K562 (cell line): Measurements from ENCODE around the gene STK24. TPM values are rescaled to one million over a fixed set of nuclear protein-coding genes. Genes with fewer than 3 reads are reported as not detected.

Source experiments
- ATAC-seq: fragments of 200-7000 bp; cut with Tn5 transposase; 3 replicates; pipeline ENCODE4 v1.9.1; 2020; ENCODE audit warnings: moderate library complexity
- BruUV-seq: library from RNA; stranded (reverse); fragments of 400-500 nt; replicated peaks from 2 replicates; lab custom pipeline; 2021; lab: Mats Ljungman, UMichigan
- CTCF ChIA-PET: fragments of 300-600 bp; formaldehyde crosslinking; extraction: SDS; loops from one replicate; lab custom pipeline; 2021; ENCODE audit warnings: low intra/inter-chr PET ratio; lab: Yijun Ruan, JAX
- POLR2A ChIA-PET: fragments of 300-600, 350-650 bp; sonication (Branson Sonifier 250); formaldehyde crosslinking; extraction: SDS; loops from one replicate; lab custom pipeline; 2021; ENCODE audit warnings: antibody characterized with exemption, inconsistent platforms; lab: Yijun Ruan, JAX
- DNase-seq, 4 experiments: peaks; one replicate each; pipeline versions ENCODE4 v3.0.0 to v3.0.0-alpha.2; 2011 to 2018; ENCODE audit warnings: low spot score in 3 of 4, mixed read lengths in 3 of 4; ENCODE audit errors: extremely low read depth in 1 of 4
- FAIRE-seq: peaks from 2 replicates; lab custom pipeline; 2011; peaks lifted over from hg19 to GRCh38; lab: Jason Lieb, UNC
- H2AFZ ChIP-seq: 2 replicates; pipeline ENCODE4 v1.6.0; 2011; ENCODE audit warnings: low read depth, low read length, control low read depth, inconsistent platforms
- H3K27ac ChIP-seq: fragments of 200-600 bp; 3 replicates; pipeline ENCODE4 v1.8.0; 2011; ENCODE audit warnings: low read depth, mild to moderate bottlenecking, control low read depth, inconsistent platforms, low read length, moderate library complexity, mixed read lengths; ENCODE audit errors: extremely low read depth
- H3K27me3 ChIP-seq, 2 experiments: fragments of 300-600 bp in 1 of 2; 2 replicates in 1 of 2; 3 replicates in 1 of 2; pipeline versions ENCODE4 v1.6.0 to v1.8.0; 2011; ENCODE audit warnings: inconsistent platforms in 2 of 2, low read length in 2 of 2, mild to moderate bottlenecking in 1 of 2, mixed read lengths in 1 of 2, moderate library complexity in 1 of 2; ENCODE audit not compliant: control insufficient read depth in 2 of 2, insufficient read depth in 2 of 2
- H3K36me3 ChIP-seq: fragments of 300-600 bp; 3 replicates; pipeline ENCODE4 v1.8.0; 2011; ENCODE audit warnings: mild to moderate bottlenecking, low read length, inconsistent platforms; ENCODE audit not compliant: control insufficient read depth, insufficient read depth
- H3K4me1 ChIP-seq, 2 experiments: fragments of 200-600 bp in 1 of 2; replicated peaks in 1 of 2; 2 replicates in 1 of 2; 3 replicates in 1 of 2; pipeline versions ENCODE4 v1.5.1 to v1.8.0; 2011; ENCODE audit warnings: inconsistent platforms in 2 of 2, low read length in 2 of 2, mild to moderate bottlenecking in 1 of 2, mixed read lengths in 1 of 2, moderate library complexity in 1 of 2; ENCODE audit not compliant: control insufficient read depth in 2 of 2, insufficient read depth in 2 of 2
- H3K4me2 ChIP-seq: 2 replicates; pipeline ENCODE4 v1.6.1; 2011; ENCODE audit warnings: low read length, control low read depth, inconsistent platforms, mixed read lengths; ENCODE audit not compliant: insufficient read depth
- H3K4me3 ChIP-seq: fragments of 200-600 bp; sonication (generic), shearing (Covaris generic); 2 replicates; pipeline ENCODE4 v1.5.1; 2016; ENCODE audit warnings: control low read depth, inconsistent platforms
- H3K79me2 ChIP-seq: fragments of 200-600 bp; 3 replicates; pipeline ENCODE4 v1.8.0; 2011; ENCODE audit warnings: low read length, inconsistent platforms; ENCODE audit not compliant: control insufficient read depth, insufficient read depth
- H3K9ac ChIP-seq, 2 experiments: 2 replicates each; pipeline versions ENCODE4 v1.6.0 to v1.6.1; 2011; ENCODE audit warnings: low read depth in 2 of 2, low read length in 2 of 2, control low read depth in 1 of 2, inconsistent platforms in 1 of 2, mild to moderate bottlenecking in 1 of 2, mixed read lengths in 1 of 2; ENCODE audit not compliant: insufficient read depth in 1 of 2
- H3K9me1 ChIP-seq: one replicate; pipeline ENCODE4 v1.6.0; 2011; ENCODE audit warnings: inconsistent platforms, mild to moderate bottlenecking, low read length, moderate library complexity; ENCODE audit not compliant: control insufficient read depth, insufficient read depth
- H3K9me3 ChIP-seq: replicated peaks from 2 replicates; pipeline ENCODE4 v1.5.1; 2011; ENCODE audit warnings: low read depth, low read length, inconsistent platforms; ENCODE audit not compliant: control insufficient read depth, insufficient read depth
- H4K20me1 ChIP-seq: replicated peaks from 2 replicates; pipeline ENCODE4 v1.6.1; 2011; ENCODE audit warnings: low read length, inconsistent platforms, mixed read lengths; ENCODE audit not compliant: control insufficient read depth, insufficient read depth
- RBBP5 ChIP-seq: fragments of 200-600 bp; sonication (generic); IDR thresholded peaks from 2 replicates; pipeline ENCODE4 v1.6.1; 2012; ENCODE audit warnings: borderline replicate concordance, mild to moderate bottlenecking, low read length, control low read depth, inconsistent platforms; ENCODE audit not compliant: insufficient read depth, poor library complexity, severe bottlenecking
- TAF9B ChIP-seq: fragments of 450-650 bp; IDR thresholded peaks from 2 replicates; pipeline ENCODE4 v1.6.1; 2018; ENCODE audit warnings: mild to moderate bottlenecking; ENCODE audit not compliant: partially characterized antibody
- YBX1 ChIP-seq: fragments of 450-650 bp; IDR thresholded peaks from 2 replicates; pipeline ENCODE4 v1.7.1; 2016; ENCODE audit warnings: mild to moderate bottlenecking
- ZBTB17 ChIP-seq: fragments of 450-650 bp; formaldehyde crosslinking; IDR thresholded peaks from 2 replicates; pipeline ENCODE4 v1.4.0; 2020; ENCODE audit warnings: mild to moderate bottlenecking
- ZNF12 ChIP-seq: sonication (generic); formaldehyde crosslinking; IDR thresholded peaks from 2 replicates; pipeline ENCODE4 v1.4.0; 2020; ENCODE audit warnings: mild to moderate bottlenecking, missing genetic modification reagents
- ZNF311 ChIP-seq: fragments of 250-450 bp; sonication (Bioruptor Pico); IDR thresholded peaks from 2 replicates; pipeline ENCODE4 v1.4.0; 2020; ENCODE audit warnings: mild to moderate bottlenecking, moderate library complexity
- WGBS: fragments of 100-300 bp; shearing (Covaris generic); methylation state at CpG from one replicate; pipeline ENCODE4 v1.1.6; 2016; ENCODE audit warnings: low coverage, mixed read lengths; ENCODE audit not compliant: insufficient coverage; ENCODE audit errors: missing lambda C conversion rate; 5-methylcytosine and 5-hydroxymethylcytosine counted together
- in situ Hi-C: fragments of 300-500 bp; cut with MboI; formaldehyde crosslinking; loops from 4 replicates; pipeline ENCODE4 v1.15.0; 2018; ENCODE audit warnings: inconsistent platforms, mixed read lengths
- intact Hi-C: fragments of 100-400 bp; cut with micrococcal nuclease; formaldehyde crosslinking; loops from 2 replicates; pipeline ENCODE4 v1.14.2; 2022
- polyA plus RNA-seq, 8 experiments: library from polyadenylated mRNA; depleted of rRNA in 4 of 8; stranded (reverse) in 5 of 8; unstranded in 3 of 8; fragments of >200 nt; fragmentation: Nextera tagmentation in 2 of 8; fragmentation: Illumina TruSeq in 1 of 8; extraction: Ambion mirVana in 2 of 8; extraction: Trizol in 1 of 8; gene quantifications; 2 replicates each; pipeline versions ENCODE4 v1.2.1 to v1.2.3, GENCODE V29; 2011 to 2014; ENCODE audit warnings: inconsistent platforms in 1 of 8, missing spikeins in 1 of 8
- total RNA-seq, 7 experiments: library from RNA; depleted of rRNA in 6 of 7; stranded (reverse); fragments of >200 nt in 6 of 7; fragmentation: Illumina TruSeq in 2 of 7; extraction: Trizol in 2 of 7; gene quantifications; 2 replicates each; pipeline versions ENCODE4 v1.2.1 to v1.2.3, GENCODE V29; 2011 to 2021; ENCODE audit warnings: low replicate concordance in 1 of 7
- TF ChIP-seq, protein P1 (sequence below): fragments of 450-650 bp; IDR thresholded peaks from 2 replicates; pipeline ENCODE4 v1.7.1; 2018; ENCODE audit warnings: mild to moderate bottlenecking, low read depth; ENCODE audit not compliant: partially characterized antibody

STK24 gene
- total and polyA plus RNA-seq, 9 of the 15 experiments (the other 6 are each of a cell fraction or from before 2014, with no cell fraction given): 3.8 to 78.4 (median 28.2) TPM

DNA sequence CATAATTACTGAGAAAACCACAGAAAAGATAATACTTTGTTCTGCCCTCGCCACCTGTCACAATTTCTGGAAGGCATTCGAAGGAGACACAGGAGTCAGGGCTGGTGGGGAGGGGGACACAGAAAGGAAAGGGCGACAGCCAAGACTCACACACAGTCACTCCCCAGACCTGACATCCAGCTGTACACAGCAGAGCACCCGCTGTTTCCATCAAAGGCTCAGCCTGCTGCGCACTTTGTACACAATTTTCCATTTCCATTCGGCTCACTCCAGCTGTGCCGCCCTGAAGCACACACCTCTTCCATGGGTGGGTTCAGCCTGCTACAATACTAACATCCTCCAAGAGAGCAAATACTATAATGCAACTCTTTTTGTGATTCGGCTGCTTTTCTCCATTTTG, 38.0 kb downstream of the STK24 start:
- in situ Hi-C loops: no loop called here
- no peak for ATAC-seq

More for the DNA sequence above, 38.0 kb downstream of the STK24 start:
- DNase-seq: no peak
- no peak for FAIRE-seq
- Histone ChIP-seq H3K4me2 (no peak overlapping the region), H3K27me3 (no peaks in the 10 kb centered on the region), H3K4me1 (peaks cover 18 to 27% of the 10 kb centered on the region in 2 experiments), H3K9me3 (no peaks in the 10 kb centered on the region), H3K9ac (no peak overlapping the region; a peak in 1 of 4 replicates), H3K27ac (no peak overlapping the region), H3K9me1 (peaks cover 9% of the 10 kb centered on the region)
- no peak for TF ChIP-seq ZNF311 (CRISPR knock-in tag)
- TF ChIP-seq ZNF12 (CRISPR knock-in tag): no peak
- no peak for TF ChIP-seq ZBTB17
- TF ChIP-seq YBX1: no peak
- no peak for TF ChIP-seq TAF9B
- TF ChIP-seq, protein P1, sequence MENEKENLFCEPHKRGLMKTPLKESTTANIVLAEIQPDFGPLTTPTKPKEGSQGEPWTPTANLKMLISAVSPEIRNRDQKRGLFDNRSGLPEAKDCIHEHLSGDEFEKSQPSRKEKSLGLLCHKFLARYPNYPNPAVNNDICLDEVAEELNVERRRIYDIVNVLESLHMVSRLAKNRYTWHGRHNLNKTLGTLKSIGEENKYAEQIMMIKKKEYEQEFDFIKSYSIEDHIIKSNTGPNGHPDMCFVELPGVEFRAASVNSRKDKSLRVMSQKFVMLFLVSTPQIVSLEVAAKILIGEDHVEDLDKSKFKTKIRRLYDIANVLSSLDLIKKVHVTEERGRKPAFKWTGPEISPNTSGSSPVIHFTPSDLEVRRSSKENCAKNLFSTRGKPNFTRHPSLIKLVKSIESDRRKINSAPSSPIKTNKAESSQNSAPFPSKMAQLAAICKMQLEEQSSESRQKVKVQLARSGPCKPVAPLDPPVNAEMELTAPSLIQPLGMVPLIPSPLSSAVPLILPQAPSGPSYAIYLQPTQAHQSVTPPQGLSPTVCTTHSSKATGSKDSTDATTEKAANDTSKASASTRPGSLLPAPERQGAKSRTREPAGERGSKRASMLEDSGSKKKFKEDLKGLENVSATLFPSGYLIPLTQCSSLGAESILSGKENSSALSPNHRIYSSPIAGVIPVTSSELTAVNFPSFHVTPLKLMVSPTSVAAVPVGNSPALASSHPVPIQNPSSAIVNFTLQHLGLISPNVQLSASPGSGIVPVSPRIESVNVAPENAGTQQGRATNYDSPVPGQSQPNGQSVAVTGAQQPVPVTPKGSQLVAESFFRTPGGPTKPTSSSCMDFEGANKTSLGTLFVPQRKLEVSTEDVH: no peak
- TF ChIP-seq RBBP5: no peak
- TF ChIP-seq, all 486 proteins: peak for 0
- no TSS peak for BruUV-seq
- intact Hi-C loops: no loop called here
- Histone ChIP-seq H3K36me3 (peaks cover 8% of the 10 kb centered on the region; the same call in 1 of the 3 replicates), H4K20me1 (peaks cover 57% of the 10 kb centered on the region), H2AFZ (no peak overlapping the region), H3K79me2 (peaks cover 90% of the 10 kb centered on the region), H3K4me3 (no peak overlapping the region)
- ChIA-PET CTCF (no interaction called here), POLR2A (interaction anchor here (0.7 kb wide), 1 partner anchor 8 kb away, joined by 3 read pairs; no protein-coding TSS in a partner anchor)
- 92% methylated on average over 5 of the region's 8 CpGs for WGBS
